ENCODE data around the gene IFNA7.
"Not testable (repeated sequence)": the region's sequence is repeated elsewhere in the genome, so short reads cannot be mapped to it uniquely, and the experiment has no call there.

The IFNA7 gene

DNA sequence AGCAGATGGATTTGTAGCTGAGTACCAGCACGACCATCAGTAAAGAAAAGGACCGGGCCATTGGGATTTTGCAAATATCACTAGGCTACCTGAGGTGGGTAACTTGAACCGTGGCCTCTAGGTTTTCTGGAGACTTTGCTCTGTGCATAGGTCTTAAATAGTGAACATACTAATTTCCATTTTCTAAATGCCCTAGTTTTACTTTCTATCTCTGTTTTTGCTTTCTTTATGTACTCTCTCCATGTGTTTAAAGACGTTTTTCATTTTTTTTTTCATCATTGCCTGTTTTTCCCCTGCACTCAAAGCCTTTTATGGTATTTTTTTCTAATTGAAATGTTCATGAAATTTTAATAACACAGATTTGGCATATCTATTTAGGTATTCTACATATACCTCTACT is at the start of gene IFNA7:
Gene IFNA7 (minus strand): TSS at position 101 of the 400 bp plus-strand sequence. CDS start 40 bp downstream, at position 61.
- FAIRE-seq: not testable (repeated sequence)

GRCh38 chr9:21251638-21252037 is 49.6 kb upstream of the IFNA7 start:
- TF ChIP-seq, protein P1, sequence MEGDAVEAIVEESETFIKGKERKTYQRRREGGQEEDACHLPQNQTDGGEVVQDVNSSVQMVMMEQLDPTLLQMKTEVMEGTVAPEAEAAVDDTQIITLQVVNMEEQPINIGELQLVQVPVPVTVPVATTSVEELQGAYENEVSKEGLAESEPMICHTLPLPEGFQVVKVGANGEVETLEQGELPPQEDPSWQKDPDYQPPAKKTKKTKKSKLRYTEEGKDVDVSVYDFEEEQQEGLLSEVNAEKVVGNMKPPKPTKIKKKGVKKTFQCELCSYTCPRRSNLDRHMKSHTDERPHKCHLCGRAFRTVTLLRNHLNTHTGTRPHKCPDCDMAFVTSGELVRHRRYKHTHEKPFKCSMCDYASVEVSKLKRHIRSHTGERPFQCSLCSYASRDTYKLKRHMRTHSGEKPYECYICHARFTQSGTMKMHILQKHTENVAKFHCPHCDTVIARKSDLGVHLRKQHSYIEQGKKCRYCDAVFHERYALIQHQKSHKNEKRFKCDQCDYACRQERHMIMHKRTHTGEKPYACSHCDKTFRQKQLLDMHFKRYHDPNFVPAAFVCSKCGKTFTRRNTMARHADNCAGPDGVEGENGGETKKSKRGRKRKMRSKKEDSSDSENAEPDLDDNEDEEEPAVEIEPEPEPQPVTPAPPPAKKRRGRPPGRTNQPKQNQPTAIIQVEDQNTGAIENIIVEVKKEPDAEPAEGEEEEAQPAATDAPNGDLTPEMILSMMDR (IDR thresholded peaks at IDR 0.05; ENCODE audit: insufficient read depth, missing control alignments): no peak
- FAIRE-seq (no peak), DNase-seq (ENCODE audit: insufficient read length, low spot score) (no peak)

More for the DNA sequence above, at the start of gene IFNA7:
- not testable (repeated sequence) for DNase-seq (ENCODE audit: insufficient read length, low spot score)

DNA sequence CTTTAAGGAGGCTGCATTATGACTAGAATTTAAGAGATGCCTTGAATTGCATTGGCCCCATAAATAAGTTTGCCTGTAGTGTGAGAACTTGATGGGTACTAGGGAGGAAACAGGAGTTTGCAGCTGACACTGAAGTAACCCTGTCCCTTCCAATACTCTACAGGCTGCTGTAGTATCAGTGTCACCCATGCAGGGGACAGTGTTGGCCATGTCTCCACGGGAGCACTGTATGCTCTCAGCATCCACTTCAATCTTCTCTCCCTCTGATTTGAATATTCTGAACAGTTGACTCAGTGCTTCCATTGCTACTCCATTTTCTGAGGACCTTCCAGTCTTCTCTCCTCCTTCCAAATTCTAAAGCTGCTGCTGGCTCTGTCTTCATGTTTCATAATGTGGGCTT is 49.2 kb upstream of the IFNA7 start:
- no peak for DNase-seq (ENCODE audit: insufficient read length, low spot score)
- no peak for FAIRE-seq
- TF ChIP-seq, protein P1 (IDR thresholded peaks at IDR 0.05; ENCODE audit: insufficient read depth, missing control alignments): no peak

GRCh38 chr9:21244836-21245235 is 42.8 kb upstream of the IFNA7 start:
- TF ChIP-seq, protein P1 (IDR thresholded peaks at IDR 0.05; ENCODE audit: insufficient read depth, missing control alignments): no peak
- DNase-seq (ENCODE audit: insufficient read length, low spot score) (no peak), FAIRE-seq (no peak)

- no peak for DNase-seq (ENCODE audit: insufficient read length, low spot score)
- FAIRE-seq: no peak
- TF ChIP-seq, protein P1 (IDR thresholded peaks at IDR 0.05; ENCODE audit: insufficient read depth, missing control alignments): no peak
Observed at GRCh38 chr9:21239911-21240310, 37.9 kb upstream of the IFNA7 start, which contains the start of gene IFNA14. Gene IFNA14 (minus strand): TSS chr9:21240005. CDS start chr9:21239935, 70 bp downstream.

GRCh38 chr9:21236360-21236714 is 34.3 kb upstream of the IFNA7 start:
- not testable (repeated sequence) for DNase-seq (ENCODE audit: insufficient read length, low spot score); FAIRE-seq

- TF ChIP-seq, protein P1 (IDR thresholded peaks at IDR 0.05; ENCODE audit: insufficient read depth, missing control alignments): peak; percentile 72
- DNase-seq (ENCODE audit: insufficient read length, low spot score); FAIRE-seq: not testable (repeated sequence)
Observed at GRCh38 chr9:21235468-21236359, 33.7 kb upstream of the IFNA7 start.

GRCh38 chr9:21234153-21234687 is 32.2 kb upstream of the IFNA7 start:
- FAIRE-seq: no peak
- TF ChIP-seq, protein P1 (IDR thresholded peaks at IDR 0.05; ENCODE audit: insufficient read depth, missing control alignments): no peak
- DNase-seq (ENCODE audit: insufficient read length, low spot score): no peak

All from D721Med (cell line).